ENCODE data around the gene FBXO9.
A peak's percentile ranks its signal among the peaks of the same experiment; 100 is the strongest.

FBXO9 gene

GRCh38 chr6:53119772-53120409 is 54.7 kb downstream of the FBXO9 start:
- no peak overlapping the region for H3K4me3 ChIP-seq (ENCODE audit: low read length)
- DNase-seq (ENCODE audit: low read depth, low spot score), result no peak

- no peak for DNase-seq (ENCODE audit: low read depth, low spot score)
- no peak overlapping the region for H3K4me3 ChIP-seq (ENCODE audit: low read length)
Observed at GRCh38 chr6:53124131-53124800, 59.1 kb downstream of the FBXO9 start.

GRCh38 chr6:53125276-53125675 is 60.1 kb downstream of the FBXO9 start:
- DNase-seq (ENCODE audit: low read depth, low spot score), result no peak

DNA sequence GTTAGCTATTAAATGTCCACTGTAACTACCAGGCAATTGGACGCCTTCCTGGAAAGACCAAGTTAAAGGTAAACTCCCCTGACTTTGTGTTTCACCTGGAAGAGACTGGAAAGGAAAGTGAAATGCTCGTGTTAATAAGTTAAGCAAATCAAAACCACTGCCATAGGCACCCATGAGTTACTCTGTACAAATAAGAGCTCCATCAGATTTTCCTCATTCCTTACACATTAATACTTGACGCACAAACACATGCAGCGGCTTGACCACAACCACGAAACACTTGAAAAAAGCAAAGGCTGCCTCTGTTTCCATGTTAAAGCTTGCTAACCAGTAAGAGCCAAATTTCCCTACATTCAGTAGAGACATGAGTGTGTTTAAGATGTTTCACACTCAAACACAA is 63.6 kb downstream of the FBXO9 start:
- no peak for DNase-seq (ENCODE audit: low read depth, low spot score)
- no peak overlapping the region for H3K4me3 ChIP-seq (ENCODE audit: low read length)

More at GRCh38 chr6:53125276-53125675, 60.1 kb downstream of the FBXO9 start:
- H3K4me3 ChIP-seq (ENCODE audit: low read length), result no peak overlapping the region

DNA sequence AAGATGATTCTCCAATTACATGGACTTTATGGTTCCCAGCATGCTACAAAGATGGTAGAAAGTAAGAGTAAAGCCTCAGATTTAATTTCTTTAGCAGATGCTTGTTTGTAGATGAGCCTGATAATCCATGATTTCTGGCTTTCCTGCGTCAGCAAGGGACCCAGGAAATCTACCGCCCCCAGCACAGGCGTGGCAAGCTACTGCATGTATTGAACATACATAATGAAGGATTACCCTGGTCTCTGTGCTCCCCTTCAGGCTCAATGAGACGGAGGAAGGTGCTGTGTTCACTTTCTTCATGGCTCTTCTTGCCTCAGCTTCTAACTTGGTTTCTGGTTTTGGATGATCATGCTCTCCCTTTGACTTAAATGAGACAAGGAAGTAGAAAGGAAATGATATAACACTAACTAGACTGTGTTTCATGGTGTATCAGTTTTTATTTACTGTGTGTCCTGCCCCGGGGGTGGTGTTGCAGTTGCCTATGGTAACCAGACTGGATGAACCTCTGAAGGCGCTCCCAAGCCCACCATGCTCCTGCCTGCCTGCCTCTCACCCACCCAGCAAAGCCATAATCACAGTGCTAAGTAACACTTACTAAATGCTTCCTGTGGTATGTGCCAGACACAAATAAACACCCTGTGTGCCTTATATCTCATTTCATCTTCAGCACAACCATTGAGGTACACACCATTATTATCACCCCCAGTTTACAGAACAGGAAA is 65.5 kb downstream of the FBXO9 start:
- H3K4me3 ChIP-seq (ENCODE audit: low read length), result no peak overlapping the region
- no peak for DNase-seq (ENCODE audit: low read depth, low spot score)

- no peak for DNase-seq (ENCODE audit: low read depth, low spot score)
- no peak overlapping the region for H3K4me3 ChIP-seq (ENCODE audit: low read length)
Observed at GRCh38 chr6:53133961-53134360, 68.8 kb downstream of the FBXO9 start.

DNA sequence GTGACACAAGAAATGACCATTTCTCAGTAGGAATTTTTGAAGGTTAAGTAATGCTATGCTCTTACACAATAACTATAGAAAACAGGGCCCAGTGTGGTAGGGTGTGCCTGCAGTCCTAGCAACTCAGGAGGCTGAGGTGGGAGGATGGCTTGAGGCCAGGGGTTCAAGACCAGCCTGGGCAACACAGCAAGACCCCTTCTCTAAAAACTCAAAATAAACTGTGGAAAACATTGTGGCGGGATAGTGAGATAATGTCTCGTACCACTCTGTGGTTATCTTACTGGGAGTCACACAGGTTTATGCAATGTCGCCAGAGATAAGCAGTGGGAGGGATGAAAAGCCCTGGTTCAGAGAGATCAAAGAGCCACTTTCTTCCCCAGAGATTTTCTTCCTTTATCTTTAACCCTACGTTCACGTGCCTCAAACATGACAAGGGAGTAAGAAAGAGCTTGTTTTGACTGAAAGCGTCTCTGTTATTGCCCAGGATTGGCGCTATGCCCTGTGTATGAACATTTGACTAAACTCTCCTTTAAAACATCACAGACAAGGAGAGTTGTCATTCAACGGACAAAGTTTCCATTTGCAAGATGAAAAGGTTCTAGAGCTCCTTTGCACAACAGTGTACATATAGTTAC is 69.5 kb downstream of the FBXO9 start:
- peak; percentile 76 for DNase-seq (ENCODE audit: low read depth, low spot score)
- no peak overlapping the region for H3K4me3 ChIP-seq (ENCODE audit: low read length)

DNA sequence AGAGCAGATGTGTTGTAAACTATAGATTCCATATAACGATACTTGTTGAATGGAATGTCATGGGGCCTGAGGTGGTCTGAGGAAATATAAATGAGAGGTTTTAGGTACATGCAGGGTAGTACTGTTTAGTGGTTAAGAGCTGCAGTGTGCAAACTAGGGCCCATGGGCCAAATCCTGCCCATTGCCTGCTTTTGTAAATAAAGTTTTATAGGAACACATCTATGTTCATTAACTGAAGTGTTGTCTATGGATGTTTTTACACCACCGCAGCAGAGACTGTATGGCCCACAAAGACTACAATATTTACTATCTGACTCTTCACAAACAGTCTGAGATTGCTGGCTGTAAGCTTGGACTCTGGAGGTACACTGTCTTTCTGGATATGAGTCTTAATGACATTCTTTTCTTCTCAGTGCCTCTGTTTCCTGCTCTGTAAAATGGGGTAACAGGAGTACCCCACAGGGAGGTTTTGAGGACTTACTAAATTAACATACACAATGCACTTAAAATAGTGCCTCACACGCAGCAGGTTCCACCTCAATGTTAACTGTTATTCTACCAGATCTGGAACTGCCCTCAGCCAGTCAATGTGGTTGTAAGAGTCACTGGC is 70.9 kb downstream of the FBXO9 start:
- H3K4me3 ChIP-seq (ENCODE audit: low read length), result no peak overlapping the region
- DNase-seq (ENCODE audit: low read depth, low spot score), result no peak

DNA sequence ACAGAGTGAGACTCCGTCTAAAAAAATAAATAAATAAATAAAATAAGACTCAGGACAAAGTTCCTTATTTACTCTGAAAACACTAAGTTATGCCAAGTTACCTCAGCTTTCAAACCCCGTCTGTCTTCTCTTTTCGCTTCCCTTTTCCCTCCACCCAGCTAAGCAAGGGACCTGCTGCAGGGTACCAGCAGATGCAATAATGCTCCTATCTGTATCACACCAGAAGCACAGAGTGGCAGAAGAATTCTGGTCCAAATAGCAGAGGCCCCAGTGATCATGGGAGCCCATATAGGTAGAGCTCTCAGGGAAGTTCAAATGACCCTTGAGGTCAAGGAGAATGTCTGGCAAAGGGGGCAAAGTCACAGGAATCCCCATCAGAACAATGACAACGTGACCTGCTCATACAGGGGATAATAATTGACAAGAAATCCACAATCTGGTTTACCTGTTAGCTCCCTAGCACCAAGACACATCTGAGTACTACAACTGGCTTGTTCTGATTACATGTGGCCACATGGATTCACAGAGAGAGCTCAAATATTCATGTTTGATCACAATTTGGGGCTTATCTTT is 74.7 kb downstream of the FBXO9 start:
- H3K4me3 ChIP-seq (ENCODE audit: low read length), result no peak overlapping the region
- DNase-seq (ENCODE audit: low read depth, low spot score), result no peak

DNA sequence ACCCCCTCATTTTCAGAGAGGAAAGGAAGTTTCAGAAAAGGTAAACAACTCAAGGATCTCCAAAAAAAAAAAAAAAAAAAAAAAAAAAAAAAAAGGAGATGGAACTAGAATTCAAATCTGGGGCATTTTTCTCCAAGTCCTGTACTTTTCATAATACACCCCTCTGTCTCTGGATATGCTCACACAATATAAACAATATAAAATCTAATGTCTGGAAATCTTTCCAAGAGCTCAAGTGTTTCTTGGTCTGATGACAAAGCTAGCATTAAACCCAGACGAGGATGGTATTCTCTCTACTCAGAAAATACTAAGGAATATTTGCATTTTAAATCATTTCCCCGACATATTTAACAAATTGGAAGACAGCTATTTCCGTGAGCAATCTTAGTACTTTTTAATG is 77.6 kb downstream of the FBXO9 start:
- no peak overlapping the region for H3K4me3 ChIP-seq (ENCODE audit: low read length)
- DNase-seq (ENCODE audit: low read depth, low spot score), result no peak

- H3K4me3 ChIP-seq (ENCODE audit: low read length), result no peak overlapping the region
- no peak for DNase-seq (ENCODE audit: low read depth, low spot score)
Observed at GRCh38 chr6:53143710-53144109, 78.5 kb downstream of the FBXO9 start.

DNA sequence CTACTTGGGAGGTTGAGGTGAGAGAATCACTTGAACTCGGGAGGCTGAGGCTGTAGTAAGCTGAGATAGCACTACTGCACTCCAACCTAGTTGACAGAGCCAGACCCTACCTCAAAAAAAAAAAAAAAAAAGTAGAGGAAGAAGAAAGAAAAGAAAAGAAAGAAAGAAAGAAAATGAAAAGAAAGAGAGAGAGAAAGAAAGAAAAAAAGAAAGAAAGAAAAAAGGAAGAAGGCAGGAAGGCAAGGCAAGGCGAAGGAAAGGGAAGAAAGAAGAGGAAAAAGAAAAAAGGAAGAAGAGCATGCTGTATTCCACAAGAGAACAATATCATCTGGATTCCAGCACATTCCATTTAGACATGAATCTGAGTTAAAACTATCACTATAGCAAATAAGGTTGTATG is 79.6 kb downstream of the FBXO9 start:
- no peak overlapping the region for H3K4me3 ChIP-seq (ENCODE audit: low read length)
- DNase-seq (ENCODE audit: low read depth, low spot score), result no peak

GRCh38 chr6:53148684-53149083 is 83.5 kb downstream of the FBXO9 start, which contains the start of gene GCM1:
Gene GCM1 (minus strand): TSS chr6:53148841. CDS start chr6:53145632, 3,209 bp downstream.
- no peak for DNase-seq (ENCODE audit: low read depth, low spot score)

More at GRCh38 chr6:53148684-53149083, 83.5 kb downstream of the FBXO9 start, which contains the start of gene GCM1:
- no peak within 1 kb of the TSS for H3K4me3 ChIP-seq (ENCODE audit: low read length)

Measured in Jurkat, Clone E6-1 (cell line).